Pulmonary artery endothelial cell (primary cell): Measurements from ENCODE around the gene C12orf50. TPM values are rescaled to one million over a fixed set of nuclear protein-coding genes. Genes with fewer than 3 reads are reported as not detected.
"Not testable (repeated sequence)": the region's sequence is repeated elsewhere in the genome, so short reads cannot be mapped to it uniquely, and the experiment has no call there.

Source experiments
- DNase-seq: peaks from one replicate; pipeline ENCODE4 v3.0.0-alpha.2; 2011; ENCODE audit warnings: low read depth, low spot score
- total RNA-seq: library from RNA; depleted of rRNA; stranded (reverse); fragments of >200 nt; gene quantifications from 2 replicates; pipeline ENCODE4 v1.2.3, GENCODE V29; 2014

The C12orf50 gene
- total RNA-seq, 1 donor from 2014 or later, result 0.07 TPM

DNA sequence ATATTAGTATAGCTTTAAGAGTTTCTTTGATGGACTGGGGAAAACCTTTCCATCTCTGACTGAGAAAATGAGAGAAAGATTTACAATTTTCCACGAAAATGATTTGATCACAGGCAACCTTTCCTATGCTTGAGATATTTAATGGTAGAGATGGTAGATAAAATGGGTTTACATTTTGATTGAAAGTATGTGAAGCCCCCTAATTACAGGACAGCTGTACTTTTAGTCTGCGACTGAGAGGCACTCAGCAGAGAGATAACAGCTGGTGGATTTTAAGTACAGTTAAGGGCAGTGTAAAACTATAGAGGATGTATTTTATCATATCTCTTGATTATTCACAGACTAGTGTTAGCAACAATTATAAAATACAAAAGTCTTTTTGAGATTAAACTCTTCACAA lies 40.7 kb downstream of the C12orf50 start:
- DNase-seq, result no peak

DNA sequence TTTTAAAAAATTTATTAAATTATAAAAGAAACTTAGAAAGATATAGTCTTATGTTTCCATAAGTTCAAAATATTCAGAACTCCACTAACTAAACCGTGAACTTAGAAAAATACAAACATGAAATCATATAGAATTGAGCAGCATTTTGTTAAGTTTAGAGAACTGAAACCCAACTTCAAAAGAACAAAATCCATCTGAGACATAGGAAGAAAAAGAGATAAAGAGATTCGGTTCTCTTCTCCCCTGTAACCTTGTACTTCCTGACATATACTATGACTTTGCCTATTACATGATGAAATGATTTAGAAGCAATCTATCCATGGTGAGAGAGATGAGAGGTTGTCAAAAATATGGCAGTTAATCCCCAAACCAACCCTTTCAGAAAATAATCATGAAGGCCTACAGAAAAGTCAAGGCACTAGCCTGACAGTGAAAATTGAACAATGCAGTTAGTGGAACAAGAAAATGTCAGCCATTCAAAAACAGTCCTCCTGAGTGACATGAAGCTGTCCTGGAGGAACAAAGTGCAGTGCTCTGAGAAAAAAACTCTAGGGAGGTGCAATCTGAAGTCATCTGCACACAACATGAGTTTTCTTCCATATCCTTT lies 44.0 kb downstream of the C12orf50 start:
- DNase-seq, result no peak

DNA sequence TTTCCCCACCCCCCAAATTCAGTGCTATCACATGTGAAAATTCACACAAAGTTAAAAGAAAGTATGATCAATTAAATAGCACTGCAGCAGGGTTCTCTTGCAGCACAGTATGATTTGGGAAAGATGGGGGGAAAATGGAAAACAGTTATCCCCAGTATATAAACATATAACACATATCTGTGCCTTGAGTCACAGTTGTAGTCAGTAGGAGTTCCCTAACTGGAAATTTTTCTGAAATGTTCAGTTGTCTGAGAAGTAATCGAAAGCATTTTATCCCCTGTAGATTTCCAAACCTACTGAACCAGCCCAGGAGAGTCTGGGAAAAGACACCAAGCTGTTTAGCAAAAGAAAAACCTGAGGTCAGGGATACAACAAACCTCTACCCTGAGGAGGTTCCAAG lies 47.0 kb downstream of the C12orf50 start:
- no peak for DNase-seq

DNA sequence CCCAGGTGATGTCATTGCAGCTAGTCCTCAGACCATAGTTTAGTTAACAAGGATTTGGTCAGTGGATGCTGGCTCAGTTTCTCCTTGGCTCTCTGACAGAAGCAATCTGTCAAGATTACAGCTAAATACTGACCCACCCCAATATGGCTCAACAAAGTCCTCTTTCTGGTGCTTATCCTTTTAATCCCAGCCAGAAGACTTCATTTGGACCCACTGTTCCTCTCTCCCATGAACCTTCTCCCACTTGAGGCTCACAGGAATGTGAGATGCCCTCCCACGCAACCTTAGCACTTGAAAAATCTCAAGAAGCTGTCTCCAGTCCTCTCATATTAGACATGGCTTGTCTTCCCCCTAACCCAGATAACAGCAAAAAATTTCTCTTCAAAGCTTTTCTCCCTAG lies 47.7 kb downstream of the C12orf50 start:
- no peak for DNase-seq

DNA sequence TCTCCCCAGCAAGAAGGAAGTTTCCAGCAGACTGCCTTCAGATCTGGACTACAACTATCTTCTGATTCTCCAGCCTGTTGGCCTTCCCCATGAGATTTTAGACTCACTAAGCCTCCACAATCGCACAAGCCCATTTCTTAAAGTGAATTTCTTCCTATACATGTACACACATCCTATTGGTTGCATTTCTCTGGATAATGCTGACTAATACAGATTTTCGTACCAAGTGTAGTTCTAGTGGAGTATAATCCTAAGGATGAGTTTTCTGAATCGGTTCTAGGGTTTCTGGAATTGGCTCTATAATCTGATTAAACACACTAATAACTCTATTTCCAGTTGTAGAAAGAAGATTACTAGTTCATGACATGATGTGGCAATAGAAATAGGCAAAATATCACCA lies 53.3 kb downstream of the C12orf50 start:
- no peak for DNase-seq

DNA sequence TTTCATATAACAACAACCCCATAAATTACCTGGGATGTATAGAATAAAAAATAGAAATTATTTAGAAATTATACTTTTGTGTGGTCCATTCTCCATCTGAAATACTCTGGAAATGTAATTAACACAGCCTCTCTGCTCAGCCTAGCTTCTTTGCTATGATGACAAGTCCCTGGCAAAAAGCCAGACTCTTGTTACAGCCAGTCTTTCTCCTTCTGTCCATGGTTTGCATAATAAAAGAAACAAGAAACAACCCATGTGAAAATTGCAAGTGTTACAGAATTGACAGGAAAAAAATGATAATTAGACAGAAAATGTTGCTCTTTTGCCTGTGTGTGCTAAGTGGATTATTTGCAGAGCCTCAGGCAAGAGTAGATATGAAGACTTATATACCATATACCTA lies 61.3 kb downstream of the C12orf50 start:
- no peak for DNase-seq

DNA sequence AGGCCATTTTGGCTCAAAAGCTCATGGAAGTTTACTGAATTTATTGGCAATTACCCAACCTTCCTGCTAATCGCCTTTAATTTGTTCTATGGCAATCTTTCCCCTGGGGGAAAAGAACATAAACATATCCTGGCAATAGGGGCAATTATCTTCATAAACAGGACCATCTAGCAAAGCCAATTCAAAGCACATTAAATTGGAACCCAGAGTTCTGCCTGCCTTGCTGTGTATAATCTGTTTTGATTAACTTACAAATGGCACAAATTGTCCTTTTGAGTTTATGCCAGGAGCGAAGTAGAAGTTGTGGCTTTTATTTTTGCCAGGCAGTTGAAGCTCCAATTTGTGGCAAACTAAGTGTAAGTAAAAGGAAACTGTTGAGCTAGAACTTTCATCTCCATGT lies 68.6 kb downstream of the C12orf50 start:
- no peak for DNase-seq

DNA sequence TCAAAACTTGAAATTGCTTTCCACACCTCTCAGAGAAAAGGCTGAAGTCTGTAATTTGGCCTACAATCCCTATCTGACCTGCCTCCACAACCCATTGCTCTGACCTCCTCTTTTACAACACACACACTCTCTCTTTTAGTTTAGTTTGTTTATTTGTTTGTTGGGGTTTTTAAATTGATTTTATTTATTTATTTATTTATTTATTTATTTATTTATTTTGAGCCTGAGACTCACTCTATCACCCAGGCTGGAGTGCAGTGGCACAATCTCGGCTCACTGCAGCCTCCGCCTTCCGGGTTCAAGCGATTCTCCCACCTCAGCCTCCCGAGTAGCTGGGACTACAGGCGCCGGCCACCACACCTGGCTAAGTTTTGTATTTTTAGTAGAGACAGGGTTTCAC lies 75.2 kb downstream of the C12orf50 start:
- not testable (repeated sequence) for DNase-seq

DNA sequence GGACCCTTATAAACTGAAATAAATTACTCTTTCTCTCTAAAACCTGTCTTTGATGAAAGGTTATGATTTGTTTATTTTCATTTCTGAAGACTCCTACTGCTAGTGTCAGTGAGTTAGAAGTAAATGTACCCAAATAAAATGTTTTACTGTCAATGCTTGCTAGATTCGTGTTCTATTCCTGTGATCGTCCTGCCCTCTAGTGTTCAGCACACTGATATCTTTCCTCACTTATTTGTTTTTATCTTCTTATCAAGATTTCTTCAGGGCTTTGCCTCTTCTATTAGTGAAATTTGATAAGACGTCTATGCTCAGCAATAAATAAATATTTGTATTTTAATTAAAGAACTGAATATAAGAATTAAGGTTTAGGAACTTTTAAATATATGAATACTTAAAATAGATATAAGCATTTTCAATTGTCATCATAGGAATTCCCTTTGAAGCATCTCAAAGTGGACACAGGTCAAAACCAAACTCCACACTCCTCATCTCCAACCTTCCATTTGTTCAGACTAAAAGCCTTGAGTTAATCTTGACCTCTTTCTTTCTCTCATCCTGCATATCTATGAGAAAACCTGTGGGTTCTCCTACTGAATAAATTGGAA lies 75.8 kb downstream of the C12orf50 start:
- peak; percentile 2 for DNase-seq

DNA sequence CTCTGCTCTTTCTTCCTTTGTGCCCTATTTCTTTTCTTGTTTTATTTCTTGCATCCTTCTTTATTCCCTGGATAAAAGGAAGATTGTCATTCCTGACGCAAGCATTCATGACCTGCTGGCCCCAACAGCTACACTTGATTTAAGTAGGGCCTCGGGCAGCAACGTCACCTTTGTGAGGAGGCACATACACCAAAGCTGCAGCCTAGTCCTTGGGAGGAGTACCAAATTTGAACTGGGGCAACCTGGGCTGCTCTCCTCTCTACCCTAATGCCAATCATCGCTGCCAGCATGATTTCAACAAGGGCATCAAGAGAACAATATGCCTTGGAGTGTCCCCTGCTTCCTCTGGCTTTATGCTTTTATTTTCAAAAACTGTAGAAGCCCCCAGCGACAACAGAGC lies 76.4 kb downstream of the C12orf50 start:
- no peak for DNase-seq

DNA sequence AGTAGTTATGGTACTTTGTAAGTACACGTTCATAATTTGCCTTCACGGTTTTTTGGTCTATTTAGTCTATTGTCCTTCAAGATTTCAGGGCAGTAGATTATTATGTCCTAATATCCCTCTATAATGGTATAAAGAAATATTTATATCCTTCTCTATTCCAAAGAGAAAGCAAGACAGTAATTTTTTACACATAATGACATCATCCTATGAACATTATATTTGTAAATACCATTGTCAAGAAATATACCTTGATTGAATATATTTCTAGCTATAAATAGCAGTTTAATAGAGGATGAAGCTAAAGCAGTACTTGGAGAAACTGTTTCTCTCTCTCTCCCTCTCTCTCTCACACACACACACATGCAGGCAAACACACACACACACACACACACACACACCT lies 77.0 kb downstream of the C12orf50 start:
- no peak for DNase-seq

DNA sequence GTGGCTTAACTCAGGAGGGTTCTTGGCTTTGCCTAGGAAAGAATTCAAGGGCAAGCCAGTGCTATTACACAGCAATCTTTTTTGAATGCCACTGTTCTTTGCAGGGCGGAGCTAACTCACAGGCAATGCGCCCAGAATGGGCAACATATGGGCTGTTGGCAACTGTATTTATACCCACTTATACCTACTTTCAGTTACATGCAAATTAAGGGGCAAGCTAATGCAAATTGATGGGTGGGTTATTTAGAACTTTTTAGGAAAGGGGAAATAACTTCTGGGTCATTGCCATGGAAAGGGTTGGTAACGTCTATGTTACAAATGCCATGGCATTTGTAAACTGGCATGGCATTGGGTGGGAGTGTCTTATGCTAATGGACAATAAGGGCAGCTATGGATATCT lies 85.4 kb downstream of the C12orf50 start:
- no peak for DNase-seq

DNA sequence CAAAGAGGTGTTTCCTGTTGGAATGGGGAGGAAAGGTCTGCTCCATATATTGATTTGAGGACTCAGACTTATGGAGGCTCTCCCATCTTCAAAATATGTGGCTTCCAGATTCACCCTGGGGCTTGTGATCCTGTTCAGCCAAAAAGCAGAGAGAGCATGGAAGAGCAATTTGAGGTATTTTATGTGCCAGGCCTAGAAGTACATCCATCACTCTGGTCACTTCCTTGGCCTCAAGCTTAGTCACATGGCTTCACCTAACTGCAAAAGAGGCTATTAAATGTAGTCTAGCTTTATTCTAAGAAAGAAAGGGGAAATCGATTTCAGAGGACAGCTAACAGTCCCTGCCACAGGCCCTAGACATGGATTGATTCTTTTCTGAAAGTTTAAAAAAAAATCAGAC lies 86.2 kb downstream of the C12orf50 start:
- no peak for DNase-seq

DNA sequence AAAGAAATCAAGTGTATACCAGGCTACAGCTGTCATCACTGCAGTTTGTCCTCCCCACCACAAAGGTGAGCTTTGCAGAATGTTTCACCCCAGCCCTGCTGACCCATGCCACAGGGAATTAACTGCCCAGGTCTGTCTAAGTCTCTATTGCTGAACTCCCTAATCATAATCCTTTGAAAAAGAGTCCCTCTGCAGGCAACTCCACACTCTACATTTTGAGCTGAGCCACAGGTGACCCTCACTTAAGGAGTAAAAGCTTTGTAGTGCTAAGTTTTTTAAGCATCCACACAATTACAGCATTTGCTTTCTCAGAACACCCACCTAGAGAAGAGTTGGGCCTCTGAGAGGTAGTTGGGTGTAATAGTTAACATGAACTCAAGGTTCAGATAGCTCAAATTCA lies 90.0 kb downstream of the C12orf50 start:
- no peak for DNase-seq

DNA sequence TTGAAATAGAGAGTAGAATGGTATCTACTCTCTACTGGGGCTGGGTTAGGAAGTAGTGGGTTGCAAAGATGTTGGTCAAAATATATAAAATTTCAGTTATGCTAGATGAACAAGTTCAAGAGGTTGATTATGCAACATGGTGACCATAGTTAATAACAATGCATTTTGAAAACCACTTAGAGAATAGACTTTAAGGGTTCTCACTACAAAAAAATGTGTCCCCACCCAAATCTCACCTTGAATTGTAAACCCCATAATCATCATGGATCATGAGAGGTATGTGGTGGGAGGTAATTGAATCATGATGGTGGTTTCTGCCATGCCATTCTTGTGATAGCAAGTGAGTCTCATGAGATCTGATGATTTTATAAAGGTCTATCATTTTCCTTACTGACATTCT lies 94.0 kb downstream of the C12orf50 start:
- DNase-seq, result no peak

DNA sequence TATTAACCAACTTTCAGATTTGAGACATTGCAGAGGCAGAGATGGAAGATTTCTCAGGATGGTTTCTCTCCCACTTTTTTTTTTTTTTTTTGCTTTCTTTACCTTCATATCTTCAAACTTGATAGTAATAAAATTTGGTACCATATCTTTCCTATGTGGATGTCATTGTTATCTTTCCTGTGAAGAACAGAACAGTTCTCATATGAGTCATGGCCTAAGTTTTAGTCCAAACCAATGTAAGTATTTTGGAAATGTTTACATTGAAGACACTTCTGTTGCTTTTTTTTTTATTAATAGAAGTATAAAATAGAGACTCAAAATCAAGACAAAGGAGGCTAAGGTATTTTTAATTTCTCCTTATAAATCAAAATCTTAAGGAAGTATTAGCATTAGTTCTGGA lies 95.2 kb downstream of the C12orf50 start:
- DNase-seq, result no peak

DNA sequence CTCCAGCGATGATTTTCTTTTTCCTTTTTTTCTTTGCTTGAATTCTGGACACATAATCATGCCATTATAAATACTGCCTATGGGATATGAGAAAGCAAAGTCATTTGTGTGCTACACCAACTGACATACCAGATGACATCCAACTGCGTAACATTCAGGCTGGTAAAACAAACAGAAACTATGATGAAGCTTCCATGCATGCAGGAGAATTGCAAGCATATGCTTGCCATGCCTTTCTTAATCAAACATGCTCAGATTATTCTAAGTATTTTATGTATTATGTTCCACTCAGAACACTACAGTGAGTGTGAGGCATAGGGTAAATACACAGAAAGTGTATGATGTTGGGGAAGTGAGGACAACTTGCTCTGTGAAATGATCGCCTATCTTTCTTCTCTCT lies 97.4 kb downstream of the C12orf50 start:
- no peak for DNase-seq

DNA sequence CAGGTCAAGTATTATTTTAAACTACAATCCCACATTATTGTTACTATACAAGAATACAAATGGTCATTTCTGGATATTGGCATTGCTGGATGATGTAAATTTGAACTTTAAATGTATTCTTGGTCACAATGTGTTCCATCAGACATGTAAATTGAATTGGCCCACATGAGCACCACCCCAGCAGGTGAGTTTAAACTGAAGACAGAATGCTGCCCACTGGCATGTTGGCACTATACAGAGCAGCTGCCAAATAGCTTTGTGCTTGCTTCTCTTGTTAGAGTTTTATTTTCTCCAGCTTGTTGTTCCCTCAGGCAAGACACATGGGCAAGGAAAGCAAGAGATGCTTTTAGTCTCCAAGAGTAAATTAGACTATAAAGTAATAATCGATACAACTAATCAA lies 98.6 kb downstream of the C12orf50 start:
- DNase-seq, result no peak

Other genes starting within 250 kb of the C12orf50 start
- gene CEP290, start 112.7 kb upstream of the C12orf50 start, total RNA-seq, result 9.4 and 16.1 TPM in 2 replicates
- gene TMTC3, start 112.9 kb upstream of the C12orf50 start, total RNA-seq, result 41.5 and 72.4 TPM in 2 replicates